Right lobe of liver (tissue), 6 donors: ENCODE measurements around the gene HHLA2. TPM values are rescaled to one million over a fixed set of nuclear protein-coding genes. Genes with fewer than 3 reads are reported as not detected.

ENCODE experiments used
- ATAC-seq, 4 donors: fragments of 200-7000 bp; cut with Tn5 transposase; one replicate each; pipeline ENCODE4 v1.9.1; 2020; ENCODE audit warnings: mild to moderate bottlenecking in 4 of 4, moderate library complexity in 4 of 4
- DNase-seq, 3 donors: peaks; one replicate each; pipeline ENCODE4 v3.0.0-alpha.2; 2020
- H3K27ac ChIP-seq, 3 donors: fragments of 200-600 bp; one replicate each; pipeline ENCODE4 v1.8.0; 2022
- H3K27me3 ChIP-seq, 2 donors: fragments of 200-600 bp; one replicate each; pipeline ENCODE4 v1.8.0; 2022
- H3K36me3 ChIP-seq, 4 donors: fragments of 200-600 bp; sonication (generic) in 1 of 4; one replicate each; pipeline versions ENCODE4 v1.5.1 to v1.8.0; 2017 to 2022; ENCODE audit warnings: control low read depth in 1 of 4
- H3K4me1 ChIP-seq, 4 donors: fragments of 200-600 bp; sonication (generic) in 1 of 4; one replicate each; pipeline versions ENCODE4 v1.5.1 to v1.8.0; 2017 to 2022; ENCODE audit warnings: control low read depth in 1 of 4
- H3K4me3 ChIP-seq, 3 donors: fragments of 200-600 bp; one replicate each; pipeline ENCODE4 v1.8.0; 2022
- H3K9me3 ChIP-seq, 4 donors: fragments of 200-600 bp; sonication (generic) in 1 of 4; one replicate each; pipeline versions ENCODE4 v1.5.1 to v1.8.0; 2017 to 2022; ENCODE audit warnings: control low read depth in 1 of 4
- CTCF ChIP-seq, 4 donors: fragments of 200-600 bp in 3 of 4; fragments of 450-650 bp in 1 of 4; IDR thresholded peaks; one replicate each; pipeline versions ENCODE4 v1.5.1 to v1.8.0; 2016 to 2022; ENCODE audit warnings: antibody characterized with exemption in 4 of 4, mild to moderate bottlenecking in 2 of 4
- POLR2A ChIP-seq: fragments of 450-650 bp; IDR thresholded peaks from one replicate; pipeline ENCODE4 v1.6.1; 2017; ENCODE audit warnings: antibody characterized with exemption, mild to moderate bottlenecking
- WGBS: methylation state at CpG from one replicate; pipeline ENCODE4 v1.1.6; 2018; ENCODE audit warnings: low coverage, low lambda C conversion rate; ENCODE audit not compliant: insufficient coverage; ENCODE audit errors: missing lambda C conversion rate; 5-methylcytosine and 5-hydroxymethylcytosine counted together
- intact Hi-C, 2 donors: fragments of 100-400 bp; cut with DNase I; formaldehyde crosslinking; loops; one replicate each; pipeline versions ENCODE4 v1.11.2 to v1.14.1; 2022
- total RNA-seq, 6 experiments: library from RNA; depleted of rRNA in 2 of 6; stranded (reverse); fragments of >200 nt in 2 of 6; fragmentation: NEBNext Ultra II Directional in 3 of 6; extraction: Animal tissue kit (Norgen Biotek cat#: 25700) in 3 of 6; gene quantifications; one replicate each; pipeline versions ENCODE4 v1.1.0 to v1.2.4, GENCODE V29; 2016 to 2023
- donor health status: DM: no; HTN: yes; CAD: no.
- donor health status: DM: no; HTN: no; CAD: no.
- donor health status: DM: no; HTN: no; CAD: no.
- donor health status: DM: no; HTN: yes; CAD: no.
- donor health status: DM: no; HTN: yes; CAD: no.

Gene HHLA2
- total RNA-seq, 6 experiments from 2014 or later = not detected

GRCh38 chr3:108416111-108416869 lies 119.9 kb downstream of the HHLA2 start:
- Histone ChIP-seq H3K4me3 (no peak overlapping the region), H3K4me1 (no peaks in the 10 kb centered on the region), H3K9me3 (no peaks in the 10 kb centered on the region), H3K27me3 (no peaks in the 10 kb centered on the region), H3K27ac (no peak overlapping the region), H3K36me3 (no peaks in the 10 kb centered on the region)
- no peak for ATAC-seq
- intact Hi-C loops = no loop called here
- TF ChIP-seq POLR2A (no peak), CTCF (IDR thresholded peaks at IDR 0.05) (no peak)
- DNase-seq = no peak
- whole genome bisulfite sequencing = 57% methylated on average over 4 of the region's 4 CpGs

GRCh38 chr3:108420926-108421325 lies 124.6 kb downstream of the HHLA2 start:
- Histone ChIP-seq H3K27me3 (no peaks in the 10 kb centered on the region), H3K4me3 (no peak overlapping the region), H3K4me1 (no peaks in the 10 kb centered on the region), H3K27ac (no peak overlapping the region), H3K36me3 (no peaks in the 10 kb centered on the region), H3K9me3 (no peaks in the 10 kb centered on the region)
- WGBS = 79% methylated on average over 2 of the region's 2 CpGs
- ATAC-seq (no peak), DNase-seq (no peak)
- intact Hi-C loops = no loop called here
- TF ChIP-seq CTCF (IDR thresholded peaks at IDR 0.05) (no peak), POLR2A (no peak)

Other genes starting within 250 kb of the HHLA2 start
- gene CD47, start 205.5 kb upstream of the HHLA2 start, total RNA-seq = 10 to 100 TPM; 19.5 to 42.3 (median 26.5) TPM
- 1 to 10 TPM; 2.4 to 6.2 (median 4.5) TPM for gene IFT57, start 74.1 kb upstream of the HHLA2 start, total RNA-seq
- gene MYH15, start 214.0 kb downstream of the HHLA2 start, total RNA-seq = not detected